Measurements from ENCODE around the gene OR52N2. TPM values are rescaled to one million over a fixed set of nuclear protein-coding genes. Genes with fewer than 3 reads are reported as not detected.

The OR52N2 gene
- total RNA-seq, 1 donor from 2014 or later = not detected

Other genes with a start within 250 kb of the OR52N2 start
- not detected for gene OR52B6, start 228.0 kb upstream of the OR52N2 start, total RNA-seq
- 0.25 TPM for gene TRIM6, start 212.3 kb upstream of the OR52N2 start, total RNA-seq
- 1.3 TPM for gene TRIM34, start 183.9 kb upstream of the OR52N2 start, total RNA-seq
- 19.4 TPM for gene TRIM5, start 123.8 kb upstream of the OR52N2 start, total RNA-seq
- gene TRIM22, start 119.1 kb upstream of the OR52N2 start, total RNA-seq = 8.0 TPM
- gene OR56B1, start 72.5 kb upstream of the OR52N2 start, total RNA-seq = not detected
- gene OR52N4, start 54.7 kb upstream of the OR52N2 start, total RNA-seq = not detected
- 0.10 TPM for gene OR52N5, start 25.6 kb upstream of the OR52N2 start, total RNA-seq
- not detected for gene OR52N1, start 17.7 kb upstream of the OR52N2 start, total RNA-seq
- gene OR52E6, start 33.0 kb downstream of the OR52N2 start, total RNA-seq = not detected
- not detected for gene OR52E8, start 48.8 kb downstream of the OR52N2 start, total RNA-seq
- not detected for gene OR52E4, start 71.7 kb downstream of the OR52N2 start, total RNA-seq
- not detected for gene OR52E5, start 84.3 kb downstream of the OR52N2 start, total RNA-seq
- not detected for gene OR56A3, start 133.3 kb downstream of the OR52N2 start, total RNA-seq
- not detected for gene OR56A5, start 159.6 kb downstream of the OR52N2 start, total RNA-seq
- not detected for gene OR52L1, start 178.1 kb downstream of the OR52N2 start, total RNA-seq
- gene OR56A4, start 198.0 kb downstream of the OR52N2 start, total RNA-seq = not detected
- gene OR56A1, start 221.8 kb downstream of the OR52N2 start, total RNA-seq = not detected